GM20431 (cell line): Measurements from ENCODE around the gene KCNQ5.

ENCODE experiments used
- in situ Hi-C: fragments of 300-500 bp; cut with MseI, MboI; formaldehyde crosslinking; loops from one replicate; pipeline ENCODE4 v1.15.0; 2020; ENCODE audit warnings: low sequenced_read_pairs; ENCODE audit not compliant: unreplicated experiment

Gene KCNQ5

DNA sequence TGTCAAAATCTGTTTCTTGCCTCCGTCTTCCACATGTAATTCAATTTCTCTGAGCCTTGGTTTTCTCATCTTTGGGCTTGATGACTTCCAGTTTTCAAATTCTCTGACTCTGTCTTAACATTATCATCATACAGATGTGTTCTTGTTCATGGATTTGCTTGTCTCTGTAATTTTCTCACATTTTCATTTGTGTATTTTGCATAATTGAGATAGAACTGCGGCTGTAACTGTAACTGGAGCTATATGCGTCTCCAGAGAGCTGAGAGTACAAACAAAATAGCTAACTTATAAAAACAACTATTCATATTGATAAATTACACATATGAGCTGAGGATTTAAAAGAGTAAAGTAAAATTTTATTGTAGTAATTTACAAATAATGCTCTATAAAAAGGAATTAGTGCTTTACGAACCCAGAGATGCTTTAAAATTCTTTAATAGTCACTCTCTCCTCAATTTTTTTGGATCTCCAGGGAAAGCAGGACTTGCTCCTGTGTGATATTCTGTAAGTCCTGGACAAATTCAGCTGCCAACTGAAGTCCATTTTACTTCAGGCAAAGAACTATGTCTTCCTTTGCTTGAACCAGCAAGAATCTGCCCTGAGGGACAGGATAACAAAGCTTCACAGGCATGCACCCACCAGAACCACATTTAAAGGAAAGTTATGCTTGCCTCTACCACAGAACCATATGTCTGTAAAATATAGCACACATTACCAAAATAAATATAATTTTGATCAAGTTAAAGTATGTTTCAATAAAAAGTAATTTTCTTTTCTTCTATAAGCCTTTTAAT lies 315.1 kb downstream of the KCNQ5 start:
- in situ Hi-C loops = no loop called here

DNA sequence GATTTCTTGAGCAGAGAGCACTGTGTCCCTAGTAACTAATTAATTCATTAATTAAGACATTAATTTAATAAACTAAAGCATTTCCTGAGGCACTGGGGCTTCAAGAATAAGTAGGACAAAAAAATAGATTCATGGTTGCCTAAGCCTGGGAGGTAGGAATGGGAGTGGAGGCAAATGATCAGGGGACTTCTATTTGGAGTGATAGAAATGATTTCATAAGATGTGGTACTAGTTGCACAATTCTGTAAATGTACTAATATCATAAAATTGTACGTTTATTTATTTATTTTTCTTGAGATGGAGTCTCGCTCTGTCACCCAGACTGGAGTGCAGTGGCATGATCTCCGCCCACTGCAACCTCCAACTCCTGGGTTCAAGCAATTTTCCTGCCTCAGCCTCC lies 316.2 kb downstream of the KCNQ5 start:
- in situ Hi-C loops = no loop called here

DNA sequence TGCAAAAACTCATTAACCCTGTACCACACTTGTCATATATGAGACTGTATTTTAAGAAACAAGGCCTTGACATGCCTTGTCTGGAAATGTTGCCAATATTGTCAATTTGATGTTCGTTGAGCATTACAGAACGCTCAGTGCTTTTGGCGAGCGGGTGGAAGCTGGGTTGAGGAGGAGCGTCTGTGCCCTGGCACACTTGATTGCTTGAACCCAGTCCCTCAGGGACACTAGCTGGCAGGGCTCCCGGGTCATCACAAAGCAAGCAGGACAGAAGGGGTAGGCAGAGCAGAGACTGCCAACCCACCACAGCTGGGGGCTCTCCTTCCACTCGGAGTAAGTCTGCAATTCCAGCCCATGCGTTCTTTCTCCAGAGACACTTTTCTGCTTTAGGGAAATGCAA lies 317.1 kb downstream of the KCNQ5 start:
- in situ Hi-C loops = no loop called here

DNA sequence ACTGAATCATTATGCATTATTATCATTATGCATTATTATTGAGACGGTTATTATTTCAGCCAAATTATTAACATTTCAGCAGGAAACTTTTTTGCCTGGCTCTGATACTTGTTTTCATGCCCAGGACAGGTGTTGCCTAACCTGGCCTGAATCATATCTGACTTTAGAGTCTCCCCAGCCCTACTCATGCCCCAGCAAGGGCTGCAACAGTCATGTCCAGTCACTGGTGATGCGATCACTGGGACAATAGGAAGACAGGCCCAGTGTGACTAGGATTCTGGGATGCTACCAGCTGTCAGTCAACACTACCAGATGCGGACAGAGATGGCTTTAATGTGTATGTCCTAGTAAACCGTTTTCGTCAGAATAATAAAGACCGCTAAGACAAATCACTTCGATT lies 318.4 kb downstream of the KCNQ5 start:
- in situ Hi-C loops = no loop called here

DNA sequence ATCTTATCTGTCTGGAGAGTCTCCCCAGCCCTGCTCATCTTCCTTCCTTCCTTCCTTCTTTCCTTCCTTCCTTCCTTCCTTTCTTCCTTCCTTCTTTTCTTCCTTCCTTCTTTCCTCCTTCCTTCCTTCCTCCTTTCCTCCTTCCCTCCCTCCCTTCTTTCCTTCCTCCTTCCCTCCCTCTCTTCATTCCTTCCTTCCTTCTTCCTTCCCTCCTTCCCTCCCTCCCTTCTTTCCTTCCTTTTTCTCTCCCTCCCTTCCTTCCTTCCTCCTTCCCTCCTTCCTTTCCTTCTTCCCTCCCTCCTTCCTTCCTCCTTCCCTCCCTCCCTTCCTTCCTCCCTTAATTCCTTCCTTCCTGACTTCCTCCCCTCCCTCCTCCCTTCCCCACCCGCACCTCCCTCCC lies 319.4 kb downstream of the KCNQ5 start:
- in situ Hi-C loops = no loop called here

DNA sequence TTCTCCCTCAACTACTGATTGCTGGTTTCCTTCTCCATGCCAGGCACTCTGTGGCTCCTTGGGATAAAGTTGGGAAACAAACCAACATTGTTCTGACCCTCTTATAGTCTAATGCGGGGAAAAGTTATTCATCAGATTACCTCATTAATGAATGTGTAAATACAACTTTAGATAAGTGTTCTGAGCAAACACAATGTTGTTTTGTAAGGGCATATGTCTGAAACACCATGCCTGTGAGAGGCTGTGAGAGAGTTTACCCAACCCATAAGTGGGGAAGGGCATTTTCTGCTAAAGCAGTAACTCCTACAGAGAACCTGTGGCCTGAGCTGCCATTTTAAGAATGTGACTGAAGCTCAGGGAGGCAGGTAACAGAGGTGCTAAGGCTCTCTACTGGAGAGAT lies 319.9 kb downstream of the KCNQ5 start:
- in situ Hi-C loops = no loop called here

DNA sequence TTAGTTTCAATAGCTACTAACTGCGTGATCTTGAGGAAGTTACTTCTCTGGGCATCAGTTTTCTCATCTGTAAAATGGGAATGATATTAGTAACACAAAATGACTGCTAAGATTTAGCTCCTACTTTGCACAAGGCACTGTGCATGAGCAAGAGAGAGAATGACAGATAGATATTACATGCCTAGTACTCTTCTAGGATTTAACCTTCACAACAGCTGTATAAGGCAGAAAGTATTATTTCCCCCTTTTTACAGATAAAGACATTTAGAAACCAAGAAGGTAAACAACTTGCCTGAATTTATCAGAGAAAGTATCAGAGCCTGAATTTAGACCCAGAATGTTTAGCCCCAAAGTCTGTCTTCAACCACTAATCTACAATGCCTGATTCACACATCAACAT lies 321.8 kb downstream of the KCNQ5 start:
- in situ Hi-C loops = no loop called here

DNA sequence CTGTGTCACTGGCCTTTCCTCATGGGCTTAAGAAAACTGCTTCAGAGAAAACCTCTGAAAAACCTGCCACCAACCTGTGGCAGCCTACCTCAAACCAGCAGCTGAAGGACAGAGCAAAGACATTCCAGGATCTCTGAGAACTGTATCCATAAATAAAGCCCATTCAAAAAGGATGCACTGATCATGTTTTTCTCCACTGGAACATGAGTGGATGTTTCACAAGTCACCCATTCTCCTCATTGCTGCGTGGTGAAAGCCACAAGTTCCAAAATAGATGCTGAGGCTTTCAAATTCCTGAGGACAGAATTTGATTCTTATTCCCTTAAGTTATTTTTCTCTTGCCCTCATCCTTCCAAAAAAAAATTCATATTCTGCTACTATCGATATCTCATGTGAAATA lies 322.8 kb downstream of the KCNQ5 start:
- in situ Hi-C loops = no loop called here

DNA sequence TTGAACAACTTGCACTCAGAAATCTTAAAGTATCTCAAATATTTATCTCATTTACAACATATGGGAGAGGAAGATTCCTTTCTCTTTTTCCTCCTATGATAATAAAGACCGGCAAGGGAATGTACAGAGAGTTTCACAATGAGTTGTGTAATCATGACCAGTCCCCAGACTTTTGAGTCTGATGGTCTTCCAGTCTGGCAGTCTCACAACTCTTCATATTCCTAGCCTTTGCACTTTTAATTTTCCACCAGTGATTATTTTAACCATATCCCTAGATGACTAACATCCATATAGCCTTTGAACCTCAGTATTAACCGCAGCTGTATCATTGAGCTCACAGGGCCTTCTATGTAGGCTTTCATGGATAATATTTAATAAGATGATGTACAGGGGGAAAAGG lies 324.9 kb downstream of the KCNQ5 start:
- in situ Hi-C loops = no loop called here

DNA sequence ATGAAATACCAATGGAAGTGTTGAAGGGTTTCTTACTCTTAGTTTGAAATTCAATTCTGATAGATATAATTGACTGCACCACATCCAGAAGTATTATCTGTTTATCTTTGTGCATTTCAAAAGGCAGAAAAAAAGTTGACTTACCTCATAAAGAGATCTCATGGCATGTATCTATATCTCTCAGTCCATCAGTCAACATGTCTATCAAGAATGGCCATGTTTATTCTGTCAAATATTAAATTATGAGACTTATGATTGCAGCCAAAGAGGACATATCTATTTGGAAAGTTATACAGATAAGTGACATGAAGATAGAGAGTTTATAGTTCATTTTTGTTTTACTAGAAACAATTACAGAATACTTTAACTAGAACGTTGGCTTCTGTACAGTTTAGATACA lies 325.7 kb downstream of the KCNQ5 start:
- in situ Hi-C loops = no loop called here

DNA sequence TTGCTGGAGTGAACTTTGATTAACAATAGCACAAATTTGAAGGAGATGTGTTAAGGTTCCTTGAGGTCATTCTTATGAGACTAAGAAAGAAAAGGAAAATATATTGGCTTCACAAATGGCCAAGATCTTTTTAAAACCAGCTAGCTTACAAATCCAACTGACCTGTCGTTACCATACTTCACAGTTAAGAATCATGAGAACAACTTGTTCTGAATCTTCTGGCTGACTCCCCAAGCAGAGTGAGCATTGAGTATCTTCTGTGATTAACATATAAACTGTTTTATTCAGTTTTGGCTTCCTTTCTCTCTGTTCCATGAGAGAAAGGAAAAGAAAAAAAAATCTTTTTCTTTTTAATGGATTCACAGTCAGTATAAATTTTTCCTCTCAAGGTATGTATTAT lies 326.3 kb downstream of the KCNQ5 start:
- in situ Hi-C loops = no loop called here

DNA sequence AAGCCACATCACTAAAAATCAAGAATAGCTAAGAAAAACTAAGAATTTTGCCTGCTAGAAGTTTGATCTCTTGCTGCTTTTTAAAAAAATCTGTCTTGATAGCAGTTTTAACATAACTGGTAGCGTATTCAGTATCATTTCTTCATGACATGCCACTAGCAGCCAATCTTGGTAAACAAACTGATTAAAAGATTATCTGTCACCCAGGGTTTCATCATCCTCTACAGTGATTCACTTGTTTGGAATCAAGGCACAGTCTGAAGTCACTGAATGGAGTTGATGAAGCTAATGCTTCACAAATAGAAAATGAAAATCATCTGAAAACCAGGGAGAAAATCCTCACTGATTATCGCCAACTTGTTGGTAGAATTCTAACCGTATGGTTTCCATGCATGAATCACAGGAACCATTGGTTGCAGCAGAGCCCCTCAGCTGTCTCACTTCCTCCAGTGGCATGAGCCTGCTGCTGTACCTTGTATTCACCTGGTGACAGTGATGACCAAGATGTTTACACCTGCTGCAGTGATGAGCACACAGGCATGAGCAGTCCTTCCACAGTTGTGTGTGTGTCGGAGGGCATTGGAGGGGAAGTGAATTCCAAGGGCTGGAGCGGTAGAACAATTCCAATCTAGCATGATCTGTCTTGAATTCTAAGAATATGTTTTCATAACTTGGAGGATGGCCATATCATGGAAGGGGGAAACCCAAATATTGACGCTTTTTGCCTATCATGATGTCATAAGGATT lies 328.4 kb downstream of the KCNQ5 start:
- in situ Hi-C loops = no loop called here

DNA sequence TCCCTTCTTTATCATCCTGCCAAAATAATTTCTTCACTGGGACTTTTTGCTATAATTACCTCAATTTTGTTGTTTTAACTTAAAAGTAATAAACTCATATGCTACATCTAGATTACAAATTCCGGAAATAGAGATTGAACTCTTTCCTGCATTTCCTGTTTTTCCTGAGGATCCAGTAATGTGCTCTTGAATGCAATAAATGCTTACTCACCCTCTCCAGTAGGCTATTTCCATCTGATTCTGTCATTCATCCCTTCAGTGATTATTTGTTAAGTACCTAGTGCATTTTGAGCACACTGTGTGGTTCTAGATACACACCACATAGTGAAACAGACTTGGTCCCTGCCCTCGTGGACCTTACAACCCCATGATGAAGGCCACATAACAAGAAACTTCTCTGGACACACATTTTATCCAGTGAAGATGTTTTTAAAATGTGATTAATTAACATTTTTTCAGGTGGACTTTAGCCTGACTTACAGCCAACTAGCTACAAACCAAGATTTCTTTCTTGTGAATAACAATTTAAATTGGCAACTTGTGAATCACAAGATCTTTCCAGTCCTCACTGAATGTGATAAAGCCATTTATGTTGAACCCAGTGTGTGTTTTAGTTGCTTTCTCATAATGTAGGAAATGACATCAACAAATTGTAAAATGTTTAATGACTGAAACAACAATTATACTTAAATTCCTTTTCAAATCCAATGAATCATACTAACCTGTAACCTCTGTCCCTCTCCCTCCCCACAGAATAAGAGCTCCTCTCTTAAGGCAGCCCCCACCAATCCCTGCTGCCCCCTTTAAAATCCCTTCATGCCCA lies 331.2 kb downstream of the KCNQ5 start:
- in situ Hi-C loops = no loop called here

DNA sequence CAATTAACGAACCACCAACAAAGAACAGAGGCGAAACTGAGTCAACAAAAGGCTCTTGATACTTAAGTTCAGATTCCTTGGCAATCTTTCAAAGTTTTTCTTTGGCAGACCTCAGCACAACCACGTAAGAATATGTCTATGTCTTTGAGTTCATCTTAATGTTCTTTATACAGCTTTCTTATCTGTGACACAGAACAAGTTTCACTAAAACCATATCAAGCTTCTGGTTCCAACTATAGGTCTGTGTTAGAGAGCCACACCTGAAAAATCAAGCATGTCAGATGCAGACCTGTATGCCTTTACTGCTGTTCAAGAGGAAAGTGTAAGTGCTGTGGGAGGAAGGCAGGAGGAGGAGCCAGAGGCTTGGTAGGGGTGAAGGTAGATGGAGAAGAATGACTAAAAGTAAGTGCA lies 332.1 kb downstream of the KCNQ5 start:
- in situ Hi-C loops = no loop called here

DNA sequence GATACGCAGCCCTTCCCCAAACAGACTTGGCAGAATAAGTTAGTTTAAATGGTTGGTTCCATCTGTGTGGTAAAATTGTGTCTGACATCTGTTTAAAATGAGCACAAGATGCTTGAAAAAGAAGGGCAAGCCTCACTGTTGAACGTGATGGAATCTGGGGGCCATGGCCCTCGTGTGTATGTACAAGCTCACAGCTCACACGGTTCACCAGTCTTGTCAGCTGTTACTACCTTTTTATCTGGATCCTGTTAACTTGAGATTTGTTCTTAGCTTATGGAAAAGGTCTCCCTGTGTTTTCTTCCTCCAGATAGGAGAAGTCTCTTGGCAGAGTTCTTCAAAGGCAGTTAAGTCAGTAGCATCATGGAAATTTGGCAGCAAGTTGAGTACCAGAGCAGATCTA lies 332.9 kb downstream of the KCNQ5 start:
- in situ Hi-C loops = no loop called here

DNA sequence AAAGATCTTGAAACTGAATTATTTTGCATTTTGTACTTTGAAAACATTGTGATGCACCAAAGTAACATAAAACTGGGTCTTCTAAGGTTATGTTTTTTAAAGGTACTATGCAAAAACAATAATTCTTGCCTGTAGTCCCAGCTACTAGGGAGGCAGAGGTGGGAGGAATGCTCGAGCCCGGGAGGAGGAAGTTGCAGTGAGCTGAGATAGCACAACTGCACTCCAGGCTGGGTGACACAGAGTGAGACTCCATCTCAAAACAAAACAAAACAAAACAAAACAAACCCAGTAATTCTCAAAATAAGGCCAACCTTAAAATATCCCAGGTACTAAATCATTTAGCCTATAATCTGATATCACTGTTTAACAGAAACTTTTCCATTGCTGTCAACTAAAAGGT lies 333.8 kb downstream of the KCNQ5 start:
- in situ Hi-C loops = no loop called here

DNA sequence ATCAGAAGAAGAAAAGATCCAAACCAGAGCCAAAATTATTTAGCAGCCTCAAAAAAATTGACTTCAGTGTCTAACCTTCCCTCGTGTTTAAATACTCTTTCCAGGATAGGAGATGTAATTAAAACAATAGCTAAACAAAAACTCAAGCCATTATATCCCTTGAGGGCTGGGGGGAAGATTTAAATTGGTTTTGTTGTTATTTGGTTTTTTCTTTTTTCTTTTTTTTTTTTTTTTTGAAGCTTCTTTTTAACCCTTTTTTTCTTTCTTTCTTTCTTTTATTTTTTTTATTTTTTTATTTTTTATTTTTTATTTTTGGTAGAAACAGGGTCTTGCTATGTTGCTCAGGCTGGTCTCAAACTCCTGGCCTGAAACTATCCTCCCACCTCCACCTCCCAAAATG lies 334.4 kb downstream of the KCNQ5 start:
- in situ Hi-C loops = no loop called here

DNA sequence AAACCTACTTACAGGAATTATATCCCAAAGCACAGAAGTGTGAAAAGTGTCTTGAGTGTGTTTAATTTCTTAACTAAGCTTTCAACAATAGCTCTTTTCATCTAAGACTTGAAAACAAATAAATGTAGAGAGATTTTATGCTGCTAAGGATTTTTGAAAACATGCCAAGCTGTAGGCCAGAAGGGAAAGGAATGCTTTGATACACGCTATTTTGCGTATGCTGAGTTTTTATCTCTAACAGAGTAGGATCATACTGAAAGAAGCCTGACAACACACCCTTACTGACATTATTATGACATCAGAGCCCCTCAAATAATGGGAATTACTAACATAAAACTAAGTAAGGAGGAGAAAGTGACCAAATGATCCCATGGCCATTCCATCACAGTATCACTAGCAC lies 338.0 kb downstream of the KCNQ5 start:
- in situ Hi-C loops = no loop called here

DNA sequence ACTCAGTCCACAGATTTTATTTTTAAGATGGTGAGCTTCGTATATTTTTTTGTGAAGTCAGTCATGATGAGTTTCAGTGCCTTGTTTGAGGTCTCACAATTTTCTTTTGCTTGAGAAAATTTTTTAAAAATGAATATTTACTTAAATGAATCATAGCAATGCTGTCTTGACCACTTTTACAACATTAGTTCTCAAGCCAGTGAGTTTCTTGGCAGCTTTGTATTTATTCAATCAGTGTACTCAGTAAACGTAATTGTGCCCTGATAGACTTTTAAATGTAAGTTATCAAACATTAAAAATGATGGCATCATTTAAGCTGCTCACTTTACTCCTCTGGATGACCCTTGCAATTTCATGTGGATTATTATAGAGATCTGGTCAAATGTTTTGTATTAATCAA lies 342.1 kb downstream of the KCNQ5 start:
- in situ Hi-C loops = no loop called here

DNA sequence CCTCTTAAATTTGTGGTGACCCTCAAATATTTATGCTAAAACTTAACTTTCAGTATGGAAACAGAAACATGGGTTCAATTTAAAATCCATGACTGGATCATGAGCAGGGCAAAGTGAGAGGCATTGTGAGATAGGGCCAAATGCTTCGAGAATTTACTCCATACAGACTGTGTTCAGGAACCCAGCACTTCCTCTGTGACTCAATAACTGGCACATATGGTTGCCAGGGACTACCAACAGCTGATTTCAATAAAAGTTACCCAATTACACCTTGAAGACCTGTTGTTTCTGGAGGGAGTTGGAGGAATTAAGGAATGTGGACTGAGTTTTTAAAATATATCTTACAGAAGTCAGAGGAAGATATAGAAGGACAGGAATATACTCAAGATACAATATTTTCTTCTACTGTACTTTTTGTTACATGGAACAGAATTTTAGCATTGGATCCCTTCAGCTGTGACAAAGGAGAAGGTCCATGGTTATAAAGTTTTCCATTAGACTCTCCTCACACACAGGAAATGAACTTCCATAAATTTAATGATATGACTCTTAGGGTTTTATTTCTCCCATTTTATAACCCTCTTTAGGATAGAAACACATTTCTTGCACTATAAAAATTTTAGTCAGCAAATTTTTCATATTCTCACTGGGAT lies 344.9 kb downstream of the KCNQ5 start:
- in situ Hi-C loops = no loop called here
